Measurements from ENCODE around the gene CCND1. TPM values are rescaled to one million over a fixed set of nuclear protein-coding genes. Genes with fewer than 3 reads are reported as not detected.
A peak's percentile ranks its signal among the peaks of the same experiment; 100 is the strongest.

Gene CCND1
- total and polyA plus RNA-seq, 9 of the 15 experiments (the other 6 are each of a cell fraction or from before 2014, with no cell fraction given) = 0.04 to 23.3 (median 3.8) TPM

- TF ChIP-seq CREB5 (CRISPR knock-in tag; IDR thresholded peaks at IDR 0.05) (no peak), ZNF407 (IDR thresholded peaks at IDR 0.05; ENCODE audit: low read depth) (no peak), TFE3 (CRISPR knock-in tag; IDR thresholded peaks at IDR 0.05) (no peak), L3MBTL2 (IDR thresholded peaks at IDR 0.05) (peak; percentile 59; the same call in 1 of the 2 replicates), CEBPB (tag; IDR thresholded peaks at IDR 0.05) (no peak), RAD21 (CRISPR knock-in tag; conservative IDR thresholded peaks at IDR 0.05 in 1 of 2, IDR thresholded peaks at IDR 0.05 in 1 of 2) (peak; percentile 18 to 44; a peak in 1 of 4 replicates), ZNF280B (CRISPR knock-in tag; IDR thresholded peaks at IDR 0.05) (no peak), ZC3H11A (IDR thresholded peaks at IDR 0.05; ENCODE audit: low read depth, low read length) (no peak), TAF9B (IDR thresholded peaks at IDR 0.05; ENCODE audit: partially characterized antibody) (no peak), THAP12 (CRISPR knock-in tag; IDR thresholded peaks at IDR 0.05) (no peak)
These were observed at the start of gene CCND1 (continued) for GRCh38 chr11:69640995-69641581.
